Omental fat pad (tissue), 4 donors: Measurements from ENCODE around the gene IGSF9B. TPM values are rescaled to one million over a fixed set of nuclear protein-coding genes. Genes with fewer than 3 reads are reported as not detected.
A peak's percentile ranks its signal among the peaks of the same experiment; 100 is the strongest.

Experiments
- ATAC-seq: fragments of 150-250 bp; one replicate; pipeline ENCODE4 v1.9.1; 2016; ENCODE audit warnings: mild to moderate bottlenecking, moderate library complexity; ENCODE audit not compliant: low FRiP score
- DNase-seq: peaks from one replicate; pipeline ENCODE4 v3.0.0-alpha.2; 2019; ENCODE audit warnings: low spot score
- total RNA-seq, 4 donors: library from RNA; depleted of rRNA; stranded (reverse); fragments of >200 nt; gene quantifications; one replicate each; pipeline ENCODE4 v1.1.0, GENCODE V29; 2016
- TF ChIP-seq, protein P1 (sequence below), 3 donors: fragments of 450-650 bp; IDR thresholded peaks; one replicate each; pipeline ENCODE4 v1.5.1; 2016 to 2017; ENCODE audit warnings: antibody characterized with exemption in 3 of 3, mild to moderate bottlenecking in 3 of 3, moderate library complexity in 2 of 3

The IGSF9B gene
- total RNA-seq, 4 donors from 2014 or later, result 2.0 to 29.7 (median 6.6) TPM

DNA sequence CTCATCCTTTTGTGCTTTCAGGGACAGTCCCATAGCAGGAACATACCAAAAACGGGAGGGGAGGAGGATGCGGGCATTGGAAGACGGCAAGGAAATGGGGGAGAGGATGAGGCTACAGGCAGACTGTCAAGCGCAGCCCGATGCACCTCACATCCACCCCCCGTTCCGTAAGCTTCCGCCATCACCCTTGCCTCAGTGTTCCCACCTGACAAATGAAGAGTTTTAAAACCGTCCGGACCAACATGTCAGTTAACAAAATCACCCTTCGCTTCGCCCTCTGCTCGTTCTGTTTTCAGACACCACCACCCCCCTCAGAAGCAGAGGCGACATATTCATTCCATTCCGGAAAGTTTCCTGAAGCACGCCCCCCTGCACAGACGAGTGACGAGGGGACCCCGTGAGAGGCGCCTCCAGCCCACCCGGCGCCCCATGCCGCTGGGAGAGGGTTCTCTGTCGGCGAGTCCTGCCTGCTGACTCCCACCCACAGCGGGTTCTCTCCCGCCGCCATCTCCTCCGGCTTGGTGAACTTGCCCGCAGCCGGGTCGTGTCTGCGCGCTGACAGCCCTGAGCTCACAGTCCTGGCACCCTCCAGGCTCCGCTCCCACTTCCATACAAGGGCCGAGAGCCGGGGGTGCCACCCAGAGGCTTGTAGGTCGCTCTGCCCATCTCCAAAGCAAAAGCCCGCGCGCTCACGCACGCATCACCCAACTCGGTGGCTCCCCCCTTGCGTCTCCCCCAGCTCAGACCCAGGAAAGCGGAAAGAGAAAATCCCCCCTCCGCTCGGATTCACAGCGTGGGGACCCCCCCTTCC, 1.5 kb downstream of the IGSF9B start:
- ATAC-seq, result no peak
- no peak for DNase-seq
- TF ChIP-seq, protein P1, sequence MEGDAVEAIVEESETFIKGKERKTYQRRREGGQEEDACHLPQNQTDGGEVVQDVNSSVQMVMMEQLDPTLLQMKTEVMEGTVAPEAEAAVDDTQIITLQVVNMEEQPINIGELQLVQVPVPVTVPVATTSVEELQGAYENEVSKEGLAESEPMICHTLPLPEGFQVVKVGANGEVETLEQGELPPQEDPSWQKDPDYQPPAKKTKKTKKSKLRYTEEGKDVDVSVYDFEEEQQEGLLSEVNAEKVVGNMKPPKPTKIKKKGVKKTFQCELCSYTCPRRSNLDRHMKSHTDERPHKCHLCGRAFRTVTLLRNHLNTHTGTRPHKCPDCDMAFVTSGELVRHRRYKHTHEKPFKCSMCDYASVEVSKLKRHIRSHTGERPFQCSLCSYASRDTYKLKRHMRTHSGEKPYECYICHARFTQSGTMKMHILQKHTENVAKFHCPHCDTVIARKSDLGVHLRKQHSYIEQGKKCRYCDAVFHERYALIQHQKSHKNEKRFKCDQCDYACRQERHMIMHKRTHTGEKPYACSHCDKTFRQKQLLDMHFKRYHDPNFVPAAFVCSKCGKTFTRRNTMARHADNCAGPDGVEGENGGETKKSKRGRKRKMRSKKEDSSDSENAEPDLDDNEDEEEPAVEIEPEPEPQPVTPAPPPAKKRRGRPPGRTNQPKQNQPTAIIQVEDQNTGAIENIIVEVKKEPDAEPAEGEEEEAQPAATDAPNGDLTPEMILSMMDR (IDR thresholded peaks at IDR 0.05), result no peak

DNA sequence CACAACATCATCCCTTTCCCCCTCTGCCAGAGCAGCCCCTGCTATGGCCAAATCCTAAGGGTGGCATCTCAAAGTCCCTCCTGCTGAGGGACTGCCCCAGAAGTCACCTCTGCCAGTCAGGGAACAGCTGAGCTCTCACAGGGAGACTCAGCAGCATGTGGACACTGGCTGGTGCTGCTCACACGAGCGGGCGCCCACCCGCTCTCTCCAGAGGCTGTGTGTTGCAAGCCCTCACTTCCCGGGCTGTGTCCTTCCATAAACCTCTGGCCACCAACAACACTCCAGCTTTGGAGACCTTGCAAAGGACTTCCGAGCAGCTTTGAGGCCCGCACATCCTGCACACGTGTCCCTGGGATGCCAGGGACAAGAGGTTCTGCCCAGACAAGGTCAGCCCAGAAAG, 2.8 kb downstream of the IGSF9B start:
- DNase-seq, result no peak
- TF ChIP-seq, protein P1 (IDR thresholded peaks at IDR 0.05), result no peak

GRCh38 chr11:133953547-133953946, 3.2 kb downstream of the IGSF9B start:
- no peak for DNase-seq
- no peak for ATAC-seq
- TF ChIP-seq, protein P1 (IDR thresholded peaks at IDR 0.05), result no peak

More for the DNA sequence above, 2.8 kb downstream of the IGSF9B start:
- no peak for ATAC-seq

- TF ChIP-seq, protein P1 (IDR thresholded peaks at IDR 0.05), result no peak
- ATAC-seq (no peak), DNase-seq (no peak)
These were observed 4.3 kb downstream of the IGSF9B start for GRCh38 chr11:133952199-133953190.

GRCh38 chr11:133951327-133952198, 5.2 kb downstream of the IGSF9B start:
- peak; percentile 28 for ATAC-seq
- DNase-seq, result no peak

DNA sequence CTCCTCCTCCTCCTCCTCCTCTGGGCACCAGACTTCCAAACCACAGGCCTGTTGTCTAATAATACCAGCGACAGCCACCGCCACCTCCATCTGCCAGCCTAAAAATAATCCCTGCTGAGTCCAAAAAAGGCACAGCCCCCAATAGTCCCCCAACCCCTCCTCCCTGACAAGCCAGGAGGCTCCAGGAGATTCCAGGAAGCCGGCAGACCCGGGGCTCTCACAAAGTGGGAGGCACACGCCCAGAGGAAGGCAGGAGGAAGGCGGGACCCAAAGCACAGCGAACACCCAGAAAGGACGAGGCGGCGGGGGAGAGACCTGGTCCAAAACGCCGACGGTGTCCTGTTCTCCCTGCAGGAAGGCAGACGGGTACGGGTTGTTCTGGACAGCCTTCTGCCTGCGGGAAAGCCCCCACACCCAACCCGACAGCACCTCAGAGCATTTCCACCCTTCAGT, 5.9 kb downstream of the IGSF9B start:
- TF ChIP-seq, protein P1 (IDR thresholded peaks at IDR 0.05), result no peak
- ATAC-seq (peak; percentile 15), DNase-seq (no peak)

More at GRCh38 chr11:133951327-133952198, 5.2 kb downstream of the IGSF9B start:
- TF ChIP-seq, protein P1 (IDR thresholded peaks at IDR 0.05), result no peak
